Measurements from ENCODE around the gene GLRX.

Gene GLRX

DNA sequence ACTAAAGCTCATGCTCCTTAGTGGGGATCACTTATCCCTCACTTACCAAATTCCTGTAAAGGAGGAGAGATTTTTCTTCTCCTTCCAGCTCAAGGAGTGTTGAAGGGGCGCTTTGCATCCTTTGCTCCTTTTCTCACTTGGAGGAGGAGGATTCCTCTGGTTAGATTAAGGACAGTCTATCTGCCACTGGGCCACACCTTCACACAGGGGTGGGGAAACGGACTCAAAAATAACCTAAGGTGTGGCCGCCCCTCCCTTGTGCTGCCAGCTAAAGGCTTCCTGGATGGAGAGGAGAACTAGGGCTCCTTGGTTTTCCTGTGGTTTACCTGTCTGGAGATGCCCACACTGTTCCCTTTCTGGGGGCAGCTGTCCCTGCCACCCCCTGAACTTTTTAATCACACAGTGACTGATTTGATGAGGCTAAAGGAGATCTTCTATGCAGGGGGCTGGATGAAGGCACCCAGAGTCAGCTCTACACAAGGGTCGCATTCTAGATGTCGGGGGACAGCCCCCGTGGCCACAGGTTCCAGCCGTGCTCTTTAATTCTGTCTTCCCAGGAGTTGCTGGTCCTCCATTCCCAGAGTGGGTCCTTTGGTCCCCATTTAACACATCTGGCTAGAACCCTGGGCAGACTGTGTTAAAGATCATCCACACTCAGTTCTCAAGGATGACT, 14.4 kb downstream of the GLRX start:
- DNase-seq, result no peak
- H3K9me3 ChIP-seq, result no peaks in the 10 kb centered on the region
- peak overlapping the region; percentile 71 to 79 for H3K27ac ChIP-seq
- H3K4me1 ChIP-seq, result peaks cover 0 to 48% (median 34%) of the 10 kb centered on the region in 4 donors
- TF ChIP-seq, protein P1, sequence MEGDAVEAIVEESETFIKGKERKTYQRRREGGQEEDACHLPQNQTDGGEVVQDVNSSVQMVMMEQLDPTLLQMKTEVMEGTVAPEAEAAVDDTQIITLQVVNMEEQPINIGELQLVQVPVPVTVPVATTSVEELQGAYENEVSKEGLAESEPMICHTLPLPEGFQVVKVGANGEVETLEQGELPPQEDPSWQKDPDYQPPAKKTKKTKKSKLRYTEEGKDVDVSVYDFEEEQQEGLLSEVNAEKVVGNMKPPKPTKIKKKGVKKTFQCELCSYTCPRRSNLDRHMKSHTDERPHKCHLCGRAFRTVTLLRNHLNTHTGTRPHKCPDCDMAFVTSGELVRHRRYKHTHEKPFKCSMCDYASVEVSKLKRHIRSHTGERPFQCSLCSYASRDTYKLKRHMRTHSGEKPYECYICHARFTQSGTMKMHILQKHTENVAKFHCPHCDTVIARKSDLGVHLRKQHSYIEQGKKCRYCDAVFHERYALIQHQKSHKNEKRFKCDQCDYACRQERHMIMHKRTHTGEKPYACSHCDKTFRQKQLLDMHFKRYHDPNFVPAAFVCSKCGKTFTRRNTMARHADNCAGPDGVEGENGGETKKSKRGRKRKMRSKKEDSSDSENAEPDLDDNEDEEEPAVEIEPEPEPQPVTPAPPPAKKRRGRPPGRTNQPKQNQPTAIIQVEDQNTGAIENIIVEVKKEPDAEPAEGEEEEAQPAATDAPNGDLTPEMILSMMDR (IDR thresholded peaks at IDR 0.05), result no peak
- peak overlapping the region in 1 of 2 donors; percentile 9 for H3K4me3 ChIP-seq
- intact Hi-C loops (cut with DNase I; ENCODE audit: low total_unique reads), result no loop called here
- peaks cover 0 to 5% (median 0%) of the 10 kb centered on the region in 3 donors for H3K36me3 ChIP-seq
- no peaks in the 10 kb centered on the region for H3K27me3 ChIP-seq

DNA sequence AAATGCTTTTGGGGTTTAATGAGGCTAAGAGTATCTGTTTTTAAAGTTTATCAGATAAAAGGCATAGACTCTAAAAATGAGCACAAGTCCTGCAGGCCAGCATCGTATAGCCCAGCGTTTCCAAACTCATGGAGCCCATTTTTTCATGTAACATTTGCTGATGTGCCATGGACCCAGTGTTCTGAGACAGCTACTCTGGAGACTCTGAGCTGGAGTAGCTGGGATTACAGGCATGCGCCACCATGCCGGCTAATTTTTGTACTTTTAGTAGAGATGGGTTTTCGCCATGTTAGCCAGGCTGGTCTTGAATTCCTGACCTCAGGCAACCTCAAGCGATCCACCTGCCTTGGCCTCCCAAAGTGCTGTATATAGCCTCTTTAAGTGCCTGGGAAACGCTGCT, 15.8 kb downstream of the GLRX start:
- Histone ChIP-seq H3K27me3 (no peaks in the 10 kb centered on the region), H3K4me1 (peaks cover 0 to 37% (median 29%) of the 10 kb centered on the region in 4 donors), H3K27ac (no peak overlapping the region), H3K9me3 (no peaks in the 10 kb centered on the region), H3K36me3 (no peaks in the 10 kb centered on the region), H3K4me3 (no peak overlapping the region)
- DNase-seq, result no peak
- TF ChIP-seq, protein P1 (IDR thresholded peaks at IDR 0.05), result no peak
- intact Hi-C loops (cut with DNase I; ENCODE audit: low total_unique reads), result no loop called here

GRCh38 chr5:95804736-95805539, 17.6 kb downstream of the GLRX start:
- no peaks in the 10 kb centered on the region for H3K9me3 ChIP-seq
- peaks cover 0 to 21% (median 20%) of the 10 kb centered on the region in 4 donors for H3K4me1 ChIP-seq
- TF ChIP-seq, protein P1 (IDR thresholded peaks at IDR 0.05), result no peak
- no peak overlapping the region for H3K27ac ChIP-seq
- no peaks in the 10 kb centered on the region for H3K27me3 ChIP-seq
- intact Hi-C loops (cut with DNase I; ENCODE audit: low total_unique reads), result no loop called here
- no peak overlapping the region for H3K4me3 ChIP-seq
- H3K36me3 ChIP-seq, result no peaks in the 10 kb centered on the region
- DNase-seq, result no peak

GRCh38 chr5:95803271-95804148, 19.0 kb downstream of the GLRX start:
- no peak overlapping the region for H3K27ac ChIP-seq
- no peak for DNase-seq
- no peaks in the 10 kb centered on the region for H3K9me3 ChIP-seq
- no peaks in the 10 kb centered on the region for H3K36me3 ChIP-seq
- peaks cover 0 to 8% (median 5%) of the 10 kb centered on the region in 4 donors for H3K4me1 ChIP-seq
- intact Hi-C loops (cut with DNase I; ENCODE audit: low total_unique reads), result no loop called here
- H3K4me3 ChIP-seq, result no peak overlapping the region
- TF ChIP-seq, protein P1 (IDR thresholded peaks at IDR 0.05), result no peak
- H3K27me3 ChIP-seq, result no peaks in the 10 kb centered on the region

DNA sequence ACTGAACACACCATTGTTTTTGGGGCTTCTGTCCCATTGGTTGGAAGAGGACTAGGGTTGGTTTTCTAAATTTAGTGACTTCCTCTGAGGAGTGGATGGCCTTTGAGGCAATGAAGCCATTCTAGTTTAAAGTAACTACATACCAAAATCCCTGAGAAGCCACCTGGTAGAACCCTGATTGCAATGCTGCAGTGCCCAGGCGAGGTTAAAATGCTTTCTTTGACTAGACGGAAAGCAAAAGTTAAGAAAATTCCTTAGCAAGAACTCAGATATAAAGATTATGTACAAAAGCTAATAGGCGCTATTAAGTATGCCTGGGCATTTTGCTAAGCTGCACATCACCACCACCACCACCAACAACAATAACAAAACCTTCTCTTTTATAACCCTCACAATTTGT, 20.6 kb downstream of the GLRX start:
- Histone ChIP-seq H3K27me3 (no peaks in the 10 kb centered on the region), H3K36me3 (no peaks in the 10 kb centered on the region), H3K9me3 (no peaks in the 10 kb centered on the region), H3K27ac (no peak overlapping the region), H3K4me1 (no peaks in the 10 kb centered on the region), H3K4me3 (no peak overlapping the region)
- DNase-seq, result no peak
- TF ChIP-seq, protein P1 (IDR thresholded peaks at IDR 0.05), result no peak
- intact Hi-C loops (cut with DNase I; ENCODE audit: low total_unique reads), result no loop called here

All from tibial artery (tissue), 4 donors.